Neural progenitor cell (in vitro differentiated cells): Measurements from ENCODE around the gene UBE2G2. TPM values are rescaled to one million over a fixed set of nuclear protein-coding genes. Genes with fewer than 3 reads are reported as not detected.

Experiments used
- DNase-seq: peaks from one replicate; pipeline ENCODE4 v3.0.0-alpha.2; 2016; ENCODE audit warnings: low spot score
- H2AFZ ChIP-seq: fragments of 200-600 bp; sonication (generic); replicated peaks from 2 replicates; pipeline ENCODE4 v1.6.1; 2016; ENCODE audit warnings: antibody characterized with exemption
- H3F3A ChIP-seq: fragments of 200-600 bp; sonication (generic); 2 replicates; pipeline ENCODE4 v1.6.1; 2016; ENCODE audit warnings: antibody characterized with exemption, low read depth
- H3K27ac ChIP-seq: fragments of 200-600 bp; sonication (generic); 2 replicates; pipeline ENCODE4 v1.5.1; 2016; ENCODE audit warnings: mild to moderate bottlenecking
- H3K27me3 ChIP-seq: fragments of 200-600 bp; sonication (generic); 2 replicates; pipeline ENCODE4 v1.6.1; 2016; ENCODE audit warnings: mild to moderate bottlenecking, moderate library complexity
- H3K36me3 ChIP-seq: fragments of 200-600 bp; sonication (generic); 2 replicates; pipeline ENCODE4 v1.5.1; 2016
- H3K4me1 ChIP-seq: fragments of 200-600 bp; sonication (generic); 2 replicates; pipeline ENCODE4 v1.6.1; 2016; ENCODE audit warnings: mixed run types
- H3K4me2 ChIP-seq: fragments of 200-600 bp; sonication (generic); 2 replicates; pipeline ENCODE4 v1.6.1; 2016
- H3K4me3 ChIP-seq: fragments of 200-600 bp; sonication (generic); 2 replicates; pipeline ENCODE4 v1.5.1; 2016
- H3K79me2 ChIP-seq: fragments of 200-600 bp; sonication (generic); 2 replicates; pipeline ENCODE4 v1.6.1; 2016; ENCODE audit warnings: low read depth
- H3K9ac ChIP-seq: fragments of 200-600 bp; sonication (generic); 2 replicates; pipeline ENCODE4 v1.6.1; 2016
- H3K9me3 ChIP-seq: fragments of 200-600 bp; sonication (generic); 2 replicates; pipeline ENCODE4 v1.5.1; 2016; ENCODE audit warnings: low read depth
- H4K20me1 ChIP-seq: fragments of 200-600 bp; sonication (generic); 2 replicates; pipeline ENCODE4 v1.6.1; 2016; ENCODE audit warnings: low read depth
- H3K27ac Mint-ChIP-seq: 3 replicates; pipeline ENCODE4 v1.8.0; 2021; ENCODE audit warnings: mixed read lengths
- H3K27me3 Mint-ChIP-seq: 2 replicates; pipeline ENCODE4 v1.8.0; 2022; ENCODE audit warnings: low read depth, mild to moderate bottlenecking, inconsistent platforms, moderate library complexity, mixed read lengths; ENCODE audit not compliant: insufficient read depth
- H3K36me3 Mint-ChIP-seq: 3 replicates; pipeline ENCODE4 v1.8.0; 2021; ENCODE audit warnings: mixed read lengths
- H3K4me1 Mint-ChIP-seq: 3 replicates; pipeline ENCODE4 v1.8.0; 2021; ENCODE audit warnings: mixed read lengths
- H3K4me3 Mint-ChIP-seq: 3 replicates; pipeline ENCODE4 v1.8.0; 2021; ENCODE audit warnings: mild to moderate bottlenecking, moderate library complexity, mixed read lengths
- H3K9me3 Mint-ChIP-seq: 3 replicates; pipeline ENCODE4 v1.8.0; 2020; ENCODE audit warnings: mixed read lengths
- EZH2 ChIP-seq: fragments of 200-600 bp; sonication (generic); IDR thresholded peaks from 2 replicates; pipeline ENCODE4 v1.6.1; 2017; ENCODE audit warnings: antibody characterized with exemption, mild to moderate bottlenecking, moderate library complexity
- EZH2phosphoT487 ChIP-seq: fragments of 200-600 bp; sonication (generic); IDR thresholded peaks from 2 replicates; pipeline ENCODE4 v1.6.1; 2017; ENCODE audit warnings: antibody characterized with exemption
- total RNA-seq: library from RNA; depleted of rRNA; stranded (reverse); fragments of >200 nt; gene quantifications from 2 replicates; pipeline ENCODE4 v1.2.3, GENCODE V29; 2015; ENCODE audit warnings: low replicate concordance
- TF ChIP-seq, protein P1 (sequence below): fragments of 200-600 bp; sonication (generic); IDR thresholded peaks from 2 replicates; pipeline ENCODE4 v1.5.1; 2017; ENCODE audit warnings: antibody characterized with exemption, mild to moderate bottlenecking

Gene UBE2G2
- total RNA-seq, 1 donor from 2014 or later, result 83.1 TPM

GRCh38 chr21:44828362-44829056, 26.9 kb upstream of the UBE2G2 start:
- H3K27me3 ChIP-seq, result no peaks in the 10 kb centered on the region
- H3K9me3 ChIP-seq, result peaks cover 2% of the 10 kb centered on the region
- H3K27ac ChIP-seq, result no peak overlapping the region
- no peaks in the 10 kb centered on the region for H3K4me1 ChIP-seq
- H2AFZ ChIP-seq, result no peak overlapping the region
- no peak overlapping the region for H3K4me2 ChIP-seq
- H3K36me3 ChIP-seq, result no peaks in the 10 kb centered on the region
- H3K4me3 ChIP-seq, result no peak overlapping the region
- Mint-ChIP-seq H3K36me3 (peaks cover 2% of the 10 kb centered on the region), H3K27ac (no peak overlapping the region), H3K9me3 (peaks cover 34% of the 10 kb centered on the region), H3K4me3 (no peak overlapping the region), H3K27me3 (peaks cover 2% of the 10 kb centered on the region), H3K4me1 (no peaks in the 10 kb centered on the region)
- DNase-seq, result no peak
- H3F3A ChIP-seq, result no peaks in the 10 kb centered on the region
- TF ChIP-seq EZH2phosphoT487, result no peak
- TF ChIP-seq, protein P1, sequence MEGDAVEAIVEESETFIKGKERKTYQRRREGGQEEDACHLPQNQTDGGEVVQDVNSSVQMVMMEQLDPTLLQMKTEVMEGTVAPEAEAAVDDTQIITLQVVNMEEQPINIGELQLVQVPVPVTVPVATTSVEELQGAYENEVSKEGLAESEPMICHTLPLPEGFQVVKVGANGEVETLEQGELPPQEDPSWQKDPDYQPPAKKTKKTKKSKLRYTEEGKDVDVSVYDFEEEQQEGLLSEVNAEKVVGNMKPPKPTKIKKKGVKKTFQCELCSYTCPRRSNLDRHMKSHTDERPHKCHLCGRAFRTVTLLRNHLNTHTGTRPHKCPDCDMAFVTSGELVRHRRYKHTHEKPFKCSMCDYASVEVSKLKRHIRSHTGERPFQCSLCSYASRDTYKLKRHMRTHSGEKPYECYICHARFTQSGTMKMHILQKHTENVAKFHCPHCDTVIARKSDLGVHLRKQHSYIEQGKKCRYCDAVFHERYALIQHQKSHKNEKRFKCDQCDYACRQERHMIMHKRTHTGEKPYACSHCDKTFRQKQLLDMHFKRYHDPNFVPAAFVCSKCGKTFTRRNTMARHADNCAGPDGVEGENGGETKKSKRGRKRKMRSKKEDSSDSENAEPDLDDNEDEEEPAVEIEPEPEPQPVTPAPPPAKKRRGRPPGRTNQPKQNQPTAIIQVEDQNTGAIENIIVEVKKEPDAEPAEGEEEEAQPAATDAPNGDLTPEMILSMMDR, result no peak
- TF ChIP-seq EZH2, result no peak
- no peak overlapping the region for H3K9ac ChIP-seq
- no peaks in the 10 kb centered on the region for H3K79me2 ChIP-seq
- H4K20me1 ChIP-seq, result no peaks in the 10 kb centered on the region

GRCh38 chr21:44823179-44823660, 21.6 kb upstream of the UBE2G2 start:
- H3K27me3 Mint-ChIP-seq, result peaks cover 2% of the 10 kb centered on the region

DNA sequence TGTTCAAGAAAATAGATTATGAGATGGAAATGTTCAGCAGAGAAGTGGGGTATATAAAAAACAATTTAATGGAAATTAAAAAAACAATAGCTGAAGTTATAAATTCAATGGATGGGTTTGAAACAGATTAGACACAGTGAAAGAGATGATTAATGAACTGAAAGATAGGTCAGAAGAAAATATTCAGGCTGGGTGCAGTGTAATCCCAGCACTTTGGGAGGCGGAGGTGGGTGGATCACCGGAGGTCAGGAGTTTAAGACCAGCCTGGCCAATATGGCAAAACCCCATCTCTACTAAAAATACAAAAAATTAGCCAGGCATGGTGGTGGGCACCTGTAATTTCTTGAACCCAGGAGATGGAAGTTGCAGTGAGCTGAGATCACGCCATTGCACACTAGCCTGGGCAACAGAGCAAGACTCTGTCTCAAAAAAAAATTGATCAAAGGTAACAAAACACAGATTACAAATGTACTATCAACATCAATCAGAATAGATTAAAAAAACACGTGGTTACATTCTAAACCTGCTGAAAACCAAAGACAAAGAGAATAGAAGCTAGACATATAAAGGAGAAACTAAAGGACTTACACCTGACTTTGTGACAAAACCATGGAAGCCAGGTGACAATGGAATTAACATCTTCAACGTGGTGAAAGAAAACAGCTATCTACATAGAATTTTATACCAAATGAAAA, 21.0 kb upstream of the UBE2G2 start:
- no peak for DNase-seq
- no peak overlapping the region for H3K4me3 ChIP-seq
- H3K9me3 ChIP-seq, result peaks cover 10% of the 10 kb centered on the region
- H3K27me3 ChIP-seq, result no peaks in the 10 kb centered on the region
- peaks cover 2% of the 10 kb centered on the region for H3K36me3 Mint-ChIP-seq
- no peak overlapping the region for H3K27ac Mint-ChIP-seq
- no peak overlapping the region for H2AFZ ChIP-seq
- H3F3A ChIP-seq, result no peaks in the 10 kb centered on the region
- no peaks in the 10 kb centered on the region for H3K4me1 Mint-ChIP-seq
- no peaks in the 10 kb centered on the region for H3K4me1 ChIP-seq
- H4K20me1 ChIP-seq, result no peaks in the 10 kb centered on the region
- no peak overlapping the region for H3K4me2 ChIP-seq
- no peaks in the 10 kb centered on the region for H3K36me3 ChIP-seq
- peaks cover 2% of the 10 kb centered on the region for H3K27me3 Mint-ChIP-seq
- TF ChIP-seq, protein P1, result no peak
- no peak for TF ChIP-seq EZH2
- TF ChIP-seq EZH2phosphoT487, result no peak
- peaks cover 40% of the 10 kb centered on the region for H3K9me3 Mint-ChIP-seq
- no peak overlapping the region for H3K4me3 Mint-ChIP-seq
- H3K27ac ChIP-seq, result no peak overlapping the region
- no peak overlapping the region for H3K9ac ChIP-seq
- no peaks in the 10 kb centered on the region for H3K79me2 ChIP-seq

More at GRCh38 chr21:44823179-44823660, 21.6 kb upstream of the UBE2G2 start:
- no peaks in the 10 kb centered on the region for H3K4me1 Mint-ChIP-seq
- no peak for DNase-seq
- no peaks in the 10 kb centered on the region for H4K20me1 ChIP-seq
- no peak overlapping the region for H3K27ac ChIP-seq
- peaks cover 10% of the 10 kb centered on the region for H3K9me3 ChIP-seq
- H2AFZ ChIP-seq, result no peak overlapping the region
- TF ChIP-seq, protein P1, result no peak
- no peak for TF ChIP-seq EZH2
- no peak for TF ChIP-seq EZH2phosphoT487
- H3K9ac ChIP-seq, result no peak overlapping the region
- peaks cover 45% of the 10 kb centered on the region for H3K9me3 Mint-ChIP-seq
- H3K4me1 ChIP-seq, result no peaks in the 10 kb centered on the region
- no peak overlapping the region for H3K4me2 ChIP-seq
- H3K27ac Mint-ChIP-seq, result no peak overlapping the region
- H3K4me3 ChIP-seq, result no peak overlapping the region
- H3F3A ChIP-seq, result no peaks in the 10 kb centered on the region
- H3K36me3 ChIP-seq, result no peaks in the 10 kb centered on the region
- H3K4me3 Mint-ChIP-seq, result no peak overlapping the region
- H3K27me3 ChIP-seq, result no peaks in the 10 kb centered on the region
- peaks cover 2% of the 10 kb centered on the region for H3K36me3 Mint-ChIP-seq
- no peaks in the 10 kb centered on the region for H3K79me2 ChIP-seq
